ENCODE data around the gene ACVR1.
A peak's percentile ranks its signal among the peaks of the same experiment; 100 is the strongest.

Gene ACVR1

DNA sequence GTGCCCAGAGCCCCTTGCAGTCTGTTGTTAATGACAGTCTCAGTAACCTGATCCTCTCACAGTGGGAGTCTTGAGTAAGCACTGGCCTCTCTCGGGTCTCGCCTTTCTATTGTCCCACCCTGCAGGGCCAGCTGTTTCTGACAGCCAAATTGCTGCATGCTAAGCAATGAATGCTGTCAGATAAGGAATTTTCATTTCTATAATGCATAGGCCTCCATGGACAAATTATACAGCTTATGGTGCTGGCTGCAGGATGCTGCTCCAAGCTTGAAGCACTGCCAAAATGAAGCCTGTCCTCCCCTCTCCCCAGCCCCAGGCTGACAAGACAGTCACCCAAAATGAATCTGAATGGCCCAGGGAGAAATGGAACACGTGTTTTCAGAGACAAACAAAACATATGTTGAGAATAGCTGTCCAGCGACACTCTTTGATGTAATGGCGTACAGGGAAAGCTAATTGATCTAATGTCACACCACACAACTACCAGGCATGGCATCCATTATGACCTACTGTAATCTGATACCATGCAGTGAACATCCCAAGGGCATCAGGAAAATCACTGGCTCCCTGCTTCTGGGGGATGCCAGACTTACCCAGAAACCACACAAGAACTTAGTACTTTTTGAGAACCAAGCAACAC is 36.8 kb downstream of the ACVR1 start:
- TF ChIP-seq CTCF (conservative IDR thresholded peaks at IDR 0.05; ENCODE audit: low read length): no peak
- no peak overlapping the region for H3K4me3 ChIP-seq (ENCODE audit: low read length)
- DNase-seq (ENCODE audit: low read depth): peak; percentile 45

GRCh38 chr2:157838442-157839161 is 37.5 kb downstream of the ACVR1 start:
- TF ChIP-seq CTCF (conservative IDR thresholded peaks at IDR 0.05; ENCODE audit: low read length): no peak
- peak; percentile 71 for DNase-seq (ENCODE audit: low read depth)
- no peak overlapping the region; the same call in none of the 2 replicates for H3K4me3 ChIP-seq (ENCODE audit: low read length)

DNA sequence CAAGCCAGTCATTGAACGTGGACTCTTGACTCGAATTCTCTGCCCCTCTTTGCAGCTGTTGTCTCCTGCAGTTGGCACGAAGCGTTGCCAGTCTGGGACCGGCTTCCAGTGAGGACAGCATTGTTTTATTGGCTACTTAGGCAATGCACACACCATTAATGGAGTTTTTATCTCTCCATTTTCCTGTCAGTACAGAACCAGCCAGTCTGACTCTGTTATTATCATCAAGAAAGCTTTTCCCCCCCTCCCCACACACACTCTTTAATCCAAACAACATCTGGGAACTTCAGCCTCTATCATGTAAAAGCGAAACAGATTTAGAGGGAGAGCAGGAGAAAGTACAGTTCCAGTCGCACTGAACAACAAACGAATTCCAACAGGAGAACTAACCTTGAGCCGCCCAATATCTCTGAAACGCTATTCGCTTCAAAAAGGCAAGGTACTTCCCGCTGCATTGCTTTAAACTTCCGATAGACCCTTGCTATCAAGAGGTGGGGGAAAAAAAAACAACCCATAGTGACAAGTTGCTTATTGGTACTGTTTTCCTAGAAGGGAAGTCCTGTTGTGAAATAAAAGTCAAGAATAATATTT is 38.2 kb downstream of the ACVR1 start:
- DNase-seq (ENCODE audit: low read depth): peak; percentile 40
- TF ChIP-seq CTCF (conservative IDR thresholded peaks at IDR 0.05; ENCODE audit: low read length): no peak
- peak overlapping the region; percentile 47 for H3K4me3 ChIP-seq (ENCODE audit: low read length)

- no peak for TF ChIP-seq CTCF (conservative IDR thresholded peaks at IDR 0.05; ENCODE audit: low read length)
- DNase-seq (ENCODE audit: low read depth): no peak
- H3K4me3 ChIP-seq (ENCODE audit: low read length): no peak overlapping the region
Observed at GRCh38 chr2:157836531-157836930, 39.6 kb downstream of the ACVR1 start.

DNA sequence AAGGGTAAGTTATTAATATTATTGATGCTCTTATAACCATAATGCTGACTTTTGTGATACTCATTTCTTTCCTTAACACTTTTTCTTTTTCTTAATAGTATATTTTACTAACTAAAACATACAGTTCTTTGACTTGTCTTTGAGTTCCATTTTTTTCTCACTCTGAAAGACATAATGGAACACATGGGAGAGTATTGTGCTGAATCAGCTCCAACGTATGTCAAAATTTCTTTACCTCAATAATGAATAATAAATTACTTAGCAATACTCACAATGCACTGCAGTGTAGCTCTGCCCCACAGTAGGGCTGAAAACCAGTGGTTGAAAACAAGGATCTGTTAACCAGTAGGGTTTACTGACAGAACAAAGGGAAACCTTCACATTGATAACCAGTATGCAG is 40.7 kb downstream of the ACVR1 start:
- no peak for DNase-seq (ENCODE audit: low read depth)
- no peak for TF ChIP-seq CTCF (conservative IDR thresholded peaks at IDR 0.05; ENCODE audit: low read length)
- no peak overlapping the region for H3K4me3 ChIP-seq (ENCODE audit: low read length)

- no peak for TF ChIP-seq CTCF (conservative IDR thresholded peaks at IDR 0.05; ENCODE audit: low read length)
- no peak overlapping the region for H3K4me3 ChIP-seq (ENCODE audit: low read length)
- no peak for DNase-seq (ENCODE audit: low read depth)
Observed at GRCh38 chr2:157835006-157835405, 41.1 kb downstream of the ACVR1 start.

- DNase-seq (ENCODE audit: low read depth): no peak
- TF ChIP-seq CTCF (conservative IDR thresholded peaks at IDR 0.05; ENCODE audit: low read length): no peak
- H3K4me3 ChIP-seq (ENCODE audit: low read length): no peak overlapping the region
Observed at GRCh38 chr2:157833721-157834120, 42.4 kb downstream of the ACVR1 start.

All from AG10803 (cell line).